Thoracic aorta (tissue), 2 donors: ENCODE data around the gene RRAGD. TPM values are rescaled to one million over a fixed set of nuclear protein-coding genes. Genes with fewer than 3 reads are reported as not detected.
A peak's percentile ranks its signal among the peaks of the same experiment; 100 is the strongest.

Experiments
- ATAC-seq: fragments of 150-250 bp; one replicate; pipeline ENCODE4 v1.8.0; 2017; ENCODE audit warnings: low read depth; ENCODE audit not compliant: insufficient number of reproducible peaks, low FRiP score
- DNase-seq: peaks from one replicate; pipeline ENCODE4 v3.0.0-alpha.2; 2020; ENCODE audit warnings: low spot score
- H3K27ac ChIP-seq, 2 donors: fragments of 200-600 bp; sonication (generic); 1 replicate in 1 of 2; 2 replicates in 1 of 2; pipeline ENCODE4 v1.5.1; 2016; ENCODE audit warnings: mild to moderate bottlenecking in 2 of 2, moderate library complexity in 2 of 2
- H3K27me3 ChIP-seq: fragments of 200-600 bp; sonication (generic); replicated peaks from 2 replicates; pipeline ENCODE4 v1.6.0; 2016; ENCODE audit warnings: mild to moderate bottlenecking; ENCODE audit not compliant: insufficient read depth
- H3K36me3 ChIP-seq: fragments of 200-600 bp; sonication (generic); one replicate; pipeline ENCODE4 v1.5.1; 2016
- H3K4me1 ChIP-seq, 2 donors: fragments of 200-600 bp; sonication (generic); 1 replicate in 1 of 2; 2 replicates in 1 of 2; pipeline versions ENCODE4 v1.5.1 to v1.6.0; 2016; ENCODE audit warnings: low read depth in 2 of 2, mild to moderate bottlenecking in 1 of 2; ENCODE audit not compliant: control insufficient read depth in 1 of 2
- H3K4me3 ChIP-seq: fragments of 200-600 bp; sonication (generic); 2 replicates; pipeline ENCODE4 v1.5.1; 2016; ENCODE audit warnings: mild to moderate bottlenecking
- H3K9me3 ChIP-seq: fragments of 200-600 bp; sonication (generic); 2 replicates; pipeline ENCODE4 v1.5.1; 2016
- total RNA-seq, 2 donors: library from RNA; depleted of rRNA; stranded (reverse); fragments of >200 nt; gene quantifications; one replicate each; pipeline versions ENCODE4 v1.1.0 to v1.2.3, GENCODE V29; 2016
- TF ChIP-seq, protein P1 (sequence below): fragments of 200-600 bp; sonication (generic); IDR thresholded peaks from one replicate; pipeline ENCODE4 v1.5.1; 2019; ENCODE audit warnings: antibody characterized with exemption

Gene RRAGD
- total RNA-seq, 2 donors from 2014 or later = 11.0 to 25.8 TPM

DNA sequence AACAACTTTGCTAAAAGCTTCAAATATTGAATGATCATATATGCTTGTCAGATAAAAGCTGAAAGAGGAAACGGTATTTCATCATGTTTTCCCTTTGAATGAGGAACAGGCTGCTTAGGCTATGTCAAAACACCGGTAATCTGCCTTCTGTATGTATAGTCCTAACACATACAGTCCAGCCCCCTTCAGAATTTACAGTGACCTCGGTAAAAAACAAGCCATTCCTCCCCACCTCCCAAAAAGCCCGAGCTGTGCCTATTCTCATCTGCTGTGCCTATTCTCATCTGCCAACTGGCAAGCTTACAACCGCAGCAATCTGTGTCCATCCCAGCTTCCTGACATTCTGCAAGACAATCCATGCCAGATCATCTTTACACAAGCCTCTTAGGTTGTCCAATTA is 32.8 kb downstream of the RRAGD start:
- Histone ChIP-seq H3K4me3 (no peak overlapping the region), H3K36me3 (no peaks in the 10 kb centered on the region), H3K27me3 (no peaks in the 10 kb centered on the region), H3K4me1 (no peaks in the 10 kb centered on the region), H3K9me3 (no peaks in the 10 kb centered on the region), H3K27ac (no peak overlapping the region)
- TF ChIP-seq, protein P1, sequence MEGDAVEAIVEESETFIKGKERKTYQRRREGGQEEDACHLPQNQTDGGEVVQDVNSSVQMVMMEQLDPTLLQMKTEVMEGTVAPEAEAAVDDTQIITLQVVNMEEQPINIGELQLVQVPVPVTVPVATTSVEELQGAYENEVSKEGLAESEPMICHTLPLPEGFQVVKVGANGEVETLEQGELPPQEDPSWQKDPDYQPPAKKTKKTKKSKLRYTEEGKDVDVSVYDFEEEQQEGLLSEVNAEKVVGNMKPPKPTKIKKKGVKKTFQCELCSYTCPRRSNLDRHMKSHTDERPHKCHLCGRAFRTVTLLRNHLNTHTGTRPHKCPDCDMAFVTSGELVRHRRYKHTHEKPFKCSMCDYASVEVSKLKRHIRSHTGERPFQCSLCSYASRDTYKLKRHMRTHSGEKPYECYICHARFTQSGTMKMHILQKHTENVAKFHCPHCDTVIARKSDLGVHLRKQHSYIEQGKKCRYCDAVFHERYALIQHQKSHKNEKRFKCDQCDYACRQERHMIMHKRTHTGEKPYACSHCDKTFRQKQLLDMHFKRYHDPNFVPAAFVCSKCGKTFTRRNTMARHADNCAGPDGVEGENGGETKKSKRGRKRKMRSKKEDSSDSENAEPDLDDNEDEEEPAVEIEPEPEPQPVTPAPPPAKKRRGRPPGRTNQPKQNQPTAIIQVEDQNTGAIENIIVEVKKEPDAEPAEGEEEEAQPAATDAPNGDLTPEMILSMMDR = no peak
- no peak for ATAC-seq
- DNase-seq = no peak

DNA sequence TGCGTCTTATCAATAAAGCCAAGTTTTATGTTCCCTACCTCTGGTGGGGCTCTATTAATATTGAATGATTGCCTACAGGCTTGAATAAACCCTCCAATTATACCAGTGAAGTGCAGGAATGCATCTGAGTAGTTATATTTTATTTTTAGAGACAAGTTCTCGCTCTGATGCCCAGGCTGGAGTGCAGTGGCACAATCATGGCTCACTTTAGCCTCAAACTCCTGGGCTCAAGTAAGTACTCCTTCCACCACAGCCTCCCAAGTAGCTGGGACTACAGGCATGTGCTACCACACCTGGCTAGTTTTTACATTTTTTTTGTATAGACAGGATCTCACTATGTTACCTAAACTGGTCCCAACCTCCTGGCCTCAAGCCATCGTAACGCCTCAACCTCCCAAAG is 33.4 kb downstream of the RRAGD start:
- Histone ChIP-seq H3K27ac (no peak overlapping the region), H3K9me3 (no peaks in the 10 kb centered on the region), H3K4me1 (no peaks in the 10 kb centered on the region), H3K36me3 (no peaks in the 10 kb centered on the region), H3K27me3 (no peaks in the 10 kb centered on the region), H3K4me3 (no peak overlapping the region)
- DNase-seq = no peak
- TF ChIP-seq, protein P1 = no peak
- no peak for ATAC-seq

DNA sequence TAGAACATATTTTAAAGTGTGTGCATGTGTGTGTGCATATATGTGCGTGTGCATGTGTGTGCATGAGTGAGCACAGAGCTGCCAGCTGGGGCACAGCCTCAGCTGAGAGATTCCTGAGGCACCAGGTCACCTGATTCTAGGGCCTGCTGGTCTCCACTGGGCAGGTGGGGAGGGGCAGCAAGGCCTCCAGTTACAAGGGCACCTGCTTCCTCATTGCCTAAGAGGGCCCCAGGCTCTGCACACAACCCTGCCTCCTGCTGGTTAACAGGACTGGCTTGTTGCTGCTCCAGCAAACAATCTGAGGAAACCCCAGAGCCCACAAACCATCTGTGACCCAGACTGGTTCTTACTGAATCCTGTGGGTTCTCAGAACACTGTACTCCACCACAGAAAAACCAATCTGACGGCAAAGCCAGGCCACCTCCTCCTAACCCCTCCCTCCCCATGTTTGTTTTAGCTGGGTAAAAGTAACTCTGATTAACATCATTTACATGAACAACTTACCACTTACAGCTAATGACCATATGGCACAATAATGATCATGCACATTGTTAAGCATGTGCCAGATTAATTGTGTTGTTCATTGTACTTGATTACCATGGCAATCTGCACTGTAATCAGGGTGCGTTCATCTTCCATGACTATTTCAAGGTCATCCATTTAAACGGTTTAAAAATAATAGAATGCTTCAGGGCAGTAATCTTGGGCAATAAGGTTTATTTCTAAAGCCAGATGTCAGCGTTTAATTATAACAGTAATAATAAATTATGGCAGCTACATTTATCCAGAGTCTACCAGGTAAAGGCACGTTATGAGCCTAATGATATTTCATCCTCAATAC is 36.4 kb downstream of the RRAGD start:
- H3K36me3 ChIP-seq = no peaks in the 10 kb centered on the region
- DNase-seq (no peak), ATAC-seq (no peak)
- no peaks in the 10 kb centered on the region for H3K27me3 ChIP-seq
- H3K4me1 ChIP-seq = peaks cover 0 to 5% of the 10 kb centered on the region in 2 donors
- TF ChIP-seq, protein P1 = no peak
- no peak overlapping the region for H3K27ac ChIP-seq
- no peak overlapping the region for H3K4me3 ChIP-seq
- H3K9me3 ChIP-seq = no peaks in the 10 kb centered on the region

DNA sequence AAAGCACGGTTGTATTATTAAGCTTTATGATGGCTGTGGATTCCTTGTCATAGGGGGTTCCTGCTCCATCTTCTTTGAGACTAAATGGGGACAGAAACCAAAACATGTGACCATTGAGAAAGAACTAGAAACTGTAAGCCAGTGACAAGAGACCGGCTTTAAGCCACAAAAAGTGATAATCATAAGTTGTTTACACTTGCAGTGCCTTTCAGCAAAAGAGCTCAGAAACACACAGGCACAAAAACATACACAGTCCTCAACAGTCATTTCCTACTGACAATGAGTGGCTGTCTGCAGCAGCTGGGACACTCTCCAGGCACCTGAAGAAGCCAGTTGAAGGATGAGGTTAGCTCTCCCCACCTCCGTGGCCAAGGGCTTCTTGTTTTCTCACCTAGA is 39.6 kb downstream of the RRAGD start:
- Histone ChIP-seq H3K36me3 (no peaks in the 10 kb centered on the region), H3K27me3 (no peaks in the 10 kb centered on the region), H3K4me3 (no peak overlapping the region), H3K27ac (no peak overlapping the region), H3K4me1 (peaks cover 4 to 11% of the 10 kb centered on the region in 2 donors), H3K9me3 (no peaks in the 10 kb centered on the region)
- DNase-seq (no peak), ATAC-seq (no peak)
- TF ChIP-seq, protein P1 = no peak

DNA sequence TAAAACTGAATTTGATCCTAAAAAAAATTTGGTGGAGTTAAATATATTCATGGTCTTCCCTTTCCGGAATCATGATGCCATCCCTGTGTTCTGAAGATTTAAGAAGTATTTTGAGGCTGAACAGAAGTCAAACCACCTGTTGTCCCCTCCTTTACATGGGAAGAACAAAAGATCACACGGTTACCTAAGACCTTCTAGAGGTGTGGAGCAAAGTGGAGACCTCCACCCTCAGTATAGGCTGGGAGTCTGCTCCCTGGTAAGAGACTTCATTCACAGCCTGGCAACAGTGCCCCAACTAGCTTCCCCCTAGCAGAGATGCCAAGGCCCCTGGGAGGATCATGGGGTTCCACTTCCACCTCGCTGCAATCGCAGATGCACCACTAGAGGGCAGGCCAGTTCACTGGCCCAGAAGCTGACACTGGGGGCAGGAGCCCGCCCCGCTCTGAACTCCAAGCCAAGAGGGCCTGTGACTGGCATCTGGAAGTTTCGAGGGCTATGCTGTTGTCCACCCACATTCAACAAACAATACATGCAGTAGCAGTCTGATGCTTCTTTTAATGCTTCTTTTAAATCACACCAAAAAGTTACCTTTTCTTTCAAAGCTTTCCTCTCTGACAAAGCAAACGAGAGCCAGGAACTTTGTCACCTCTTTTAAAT is 40.1 kb downstream of the RRAGD start:
- H3K4me1 ChIP-seq = peaks cover 4 to 11% of the 10 kb centered on the region in 2 donors
- H3K27me3 ChIP-seq = no peaks in the 10 kb centered on the region
- no peak overlapping the region for H3K4me3 ChIP-seq
- no peaks in the 10 kb centered on the region for H3K9me3 ChIP-seq
- no peak overlapping the region for H3K27ac ChIP-seq
- ATAC-seq (peak; percentile 77), DNase-seq (peak; percentile 16)
- TF ChIP-seq, protein P1 = peak; percentile 90
- no peaks in the 10 kb centered on the region for H3K36me3 ChIP-seq
